Heart left ventricle (tissue), 16 donors: Measurements from ENCODE around the gene PRKAG2. TPM values are rescaled to one million over a fixed set of nuclear protein-coding genes. Genes with fewer than 3 reads are reported as not detected.

Experiments used
- ATAC-seq, 4 donors: fragments of 200-7000 bp; cut with Tn5 transposase; one replicate each; pipeline ENCODE4 v1.9.1; 2020 to 2022; ENCODE audit warnings: moderate library complexity in 4 of 4, mild to moderate bottlenecking in 3 of 4, moderate number of reproducible peaks in 1 of 4
- DNase-seq, 5 donors: peaks; one replicate each; pipeline ENCODE4 v3.0.0-alpha.2; 2020
- H3K27ac ChIP-seq, 12 donors: fragments of 200-600 bp; sonication (generic) in 4 of 12; one replicate each; pipeline versions ENCODE4 v1.5.0 to v1.8.0; 2016 to 2022; ENCODE audit warnings: mild to moderate bottlenecking in 2 of 12
- H3K27me3 ChIP-seq, 9 donors: fragments of 200-600 bp; sonication (generic) in 2 of 9; one replicate each; pipeline versions ENCODE4 v1.5.1 to v1.8.0; 2016 to 2022; ENCODE audit warnings: mild to moderate bottlenecking in 3 of 9
- H3K36me3 ChIP-seq, 9 donors: fragments of 200-600 bp; sonication (generic) in 2 of 9; one replicate each; pipeline versions ENCODE4 v1.5.0 to v1.8.0; 2018 to 2022; ENCODE audit warnings: mild to moderate bottlenecking in 2 of 9
- H3K4me1 ChIP-seq, 12 donors: fragments of 200-600 bp; sonication (generic) in 4 of 12; one replicate each; pipeline versions ENCODE4 v1.5.0 to v1.8.0; 2016 to 2022; ENCODE audit warnings: mild to moderate bottlenecking in 3 of 12
- H3K4me3 ChIP-seq, 12 donors: fragments of 200-600 bp; sonication (generic) in 4 of 12; one replicate each; pipeline versions ENCODE4 v1.5.0 to v1.8.0; 2017 to 2022; ENCODE audit warnings: mild to moderate bottlenecking in 9 of 12, moderate library complexity in 4 of 12
- H3K9me3 ChIP-seq, 12 donors: fragments of 200-600 bp; sonication (generic) in 4 of 12; one replicate each; pipeline versions ENCODE4 v1.5.0 to v1.8.0; 2016 to 2022; ENCODE audit warnings: mild to moderate bottlenecking in 1 of 12
- POLR2A ChIP-seq, 2 donors: fragments of 450-650 bp; IDR thresholded peaks; one replicate each; pipeline ENCODE4 v1.6.1; 2017; ENCODE audit warnings: antibody characterized with exemption in 2 of 2, mild to moderate bottlenecking in 2 of 2, moderate library complexity in 2 of 2
- WGBS, 4 donors: extraction: QIAGEN DNeasy Blood & Tissue Kit in 2 of 4; methylation state at CpG; one replicate each; pipeline versions ENCODE4 v1.1.5 to v1.1.7; 2013 to 2018; 5-methylcytosine and 5-hydroxymethylcytosine counted together
- intact Hi-C, 10 donors: fragments of 100-400 bp; cut with DNase I; formaldehyde crosslinking; loops; one replicate each; pipeline versions ENCODE4 v1.11.1 to v1.14.2; 2022
- polyA plus RNA-seq, 2 donors: library from polyadenylated mRNA; stranded (reverse); fragments of 200-250 nt; gene quantifications; one replicate each; pipeline ENCODE4 v1.2.3, GENCODE V29; 2013
- total RNA-seq, 9 donors: library from RNA; depleted of rRNA in 2 of 9; stranded (reverse); fragments of >200 nt in 2 of 9; fragmentation: NEBNext Ultra II Directional in 3 of 9; extraction: Animal tissue kit (Norgen Biotek cat#: 25700) in 3 of 9; gene quantifications; one replicate each; pipeline versions ENCODE4 v1.1.0 to v1.2.4, GENCODE V29; 2016 to 2023
- TF ChIP-seq, protein P1 (sequence below), 12 donors: fragments of 200-600 bp; sonication (generic) in 4 of 12; IDR thresholded peaks; one replicate each; pipeline versions ENCODE4 v1.5.0 to v1.8.0; 2018 to 2022; ENCODE audit warnings: antibody characterized with exemption in 12 of 12, mild to moderate bottlenecking in 5 of 12
- donor health status: ischemic (EF 13 %, LVEDD 7.1; RV severe dilation, severe dysfunction).
- donor health status: healthy with polysubstance abuse.
- donor health status: DM: no; HTN: yes; CAD: no.
- donor health status: DM: no; HTN: no; CAD: no.
- donor health status: ischemic (EF 25% LVEDD 6.9; RV normal size, moderate dysfunction).
- donor health status: ischemic (EF 25% LVEDD 5.7; RV mildly dilated, moderate dysfunction).
- donor health status: healthy.
- donor health status: DM: yes; HTN: yes; CAD: no.
- donor health status: ischemic (EF 35%, LVEDD 5.7; RV mildly dilated, moderate dysfunction).
- donor health status: nonischemic (EF 11% LVEDD 7.7; RV severe dilation, severe dysfunction).
- donor health status: DM: yes; HTN: yes; CAD: no.
- donor health status: PGD.
- donor health status: ischemic (EF 29% LVEDD 5.4; RV normal size, mild dysfunction).
- donor health status: nonischemic (EF 23%, LVEDD 6.1; RV moderate dilation, normal function).

Gene PRKAG2
- total and polyA plus RNA-seq, 11 donors: 50.2 to 179 (median 108) TPM

- 96 to 99% (median 98%) methylated on average over 6 of the region's 6 CpGs for WGBS, 4 donors
- Histone ChIP-seq H3K4me3 (no peak overlapping the region), H3K27me3 (peaks cover 0 to 4% (median 0%) of the 10 kb centered on the region in 9 donors), H3K36me3 (peaks cover 0 to under 1% (median 0%) of the 10 kb centered on the region in 9 donors), H3K9me3 (no peaks in the 10 kb centered on the region), H3K4me1 (peaks cover 0 to 12% (median 3%) of the 10 kb centered on the region in 12 donors), H3K27ac (no peak overlapping the region)
- DNase-seq: no peak
- TF ChIP-seq, protein P1, sequence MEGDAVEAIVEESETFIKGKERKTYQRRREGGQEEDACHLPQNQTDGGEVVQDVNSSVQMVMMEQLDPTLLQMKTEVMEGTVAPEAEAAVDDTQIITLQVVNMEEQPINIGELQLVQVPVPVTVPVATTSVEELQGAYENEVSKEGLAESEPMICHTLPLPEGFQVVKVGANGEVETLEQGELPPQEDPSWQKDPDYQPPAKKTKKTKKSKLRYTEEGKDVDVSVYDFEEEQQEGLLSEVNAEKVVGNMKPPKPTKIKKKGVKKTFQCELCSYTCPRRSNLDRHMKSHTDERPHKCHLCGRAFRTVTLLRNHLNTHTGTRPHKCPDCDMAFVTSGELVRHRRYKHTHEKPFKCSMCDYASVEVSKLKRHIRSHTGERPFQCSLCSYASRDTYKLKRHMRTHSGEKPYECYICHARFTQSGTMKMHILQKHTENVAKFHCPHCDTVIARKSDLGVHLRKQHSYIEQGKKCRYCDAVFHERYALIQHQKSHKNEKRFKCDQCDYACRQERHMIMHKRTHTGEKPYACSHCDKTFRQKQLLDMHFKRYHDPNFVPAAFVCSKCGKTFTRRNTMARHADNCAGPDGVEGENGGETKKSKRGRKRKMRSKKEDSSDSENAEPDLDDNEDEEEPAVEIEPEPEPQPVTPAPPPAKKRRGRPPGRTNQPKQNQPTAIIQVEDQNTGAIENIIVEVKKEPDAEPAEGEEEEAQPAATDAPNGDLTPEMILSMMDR (IDR thresholded peaks at IDR 0.05): no peak
- no peak for TF ChIP-seq POLR2A (IDR thresholded peaks at IDR 0.05)
- ATAC-seq: no peak
- intact Hi-C loops: loop anchor here in 1 of 10 donors (10.0 kb wide), 1 partner anchor 185 kb away; no protein-coding TSS in a partner anchor
Observed at GRCh38 chr7:151549644-151550043, 327.3 kb downstream of the PRKAG2 start.

- ATAC-seq (no peak), DNase-seq (no peak)
- Histone ChIP-seq H3K4me3 (no peak overlapping the region), H3K4me1 (peaks cover 0 to 12% (median 3%) of the 10 kb centered on the region in 12 donors), H3K27me3 (peaks cover 0 to 4% (median 0%) of the 10 kb centered on the region in 9 donors), H3K9me3 (no peaks in the 10 kb centered on the region), H3K27ac (no peak overlapping the region), H3K36me3 (no peaks in the 10 kb centered on the region)
- TF ChIP-seq, protein P1 (IDR thresholded peaks at IDR 0.05): no peak
- no peak for TF ChIP-seq POLR2A (IDR thresholded peaks at IDR 0.05)
- intact Hi-C loops: no loop called here
- 96 to 97% (median 96%) methylated on average over 7 of the region's 7 CpGs for WGBS, 4 donors
Observed at GRCh38 chr7:151549083-151549482, 327.8 kb downstream of the PRKAG2 start.

GRCh38 chr7:151544183-151544582 lies 332.7 kb downstream of the PRKAG2 start:
- no peaks in the 10 kb centered on the region for H3K36me3 ChIP-seq
- no peak for ATAC-seq
- no peaks in the 10 kb centered on the region for H3K9me3 ChIP-seq
- H3K27me3 ChIP-seq: peaks cover 0 to 4% (median 0%) of the 10 kb centered on the region in 9 donors
- no peak for DNase-seq
- intact Hi-C loops: no loop called here
- H3K27ac ChIP-seq: no peak overlapping the region
- no peak overlapping the region for H3K4me3 ChIP-seq
- TF ChIP-seq POLR2A (IDR thresholded peaks at IDR 0.05): no peak
- TF ChIP-seq, protein P1 (IDR thresholded peaks at IDR 0.05): no peak
- H3K4me1 ChIP-seq: peaks cover 0 to 11% (median under 1%) of the 10 kb centered on the region in 12 donors

- Histone ChIP-seq H3K36me3 (no peaks in the 10 kb centered on the region), H3K27ac (no peak overlapping the region), H3K4me3 (no peak overlapping the region), H3K4me1 (peaks cover 0 to 26% (median 8%) of the 10 kb centered on the region in 12 donors), H3K27me3 (peaks cover 0 to 4% (median 0%) of the 10 kb centered on the region in 9 donors), H3K9me3 (no peaks in the 10 kb centered on the region)
- ATAC-seq (no peak), DNase-seq (no peak)
- intact Hi-C loops: no loop called here
- TF ChIP-seq POLR2A (IDR thresholded peaks at IDR 0.05): no peak
- TF ChIP-seq, protein P1 (IDR thresholded peaks at IDR 0.05): no peak
- WGBS, 4 donors: 91 to 99% (median 95%) methylated on average over 6 of the region's 6 CpGs
Observed at GRCh38 chr7:151542606-151543130, 334.2 kb downstream of the PRKAG2 start.
